ENCODE results near the gene MRPL43.

GRCh38 chr10:100967332-100967731, 20.0 kb downstream of the MRPL43 start:
- TF ChIP-seq CTCF (IDR thresholded peaks at IDR 0.05; ENCODE audit: borderline replicate concordance, extremely low read depth, low read length, poor library complexity, severe bottlenecking) (no peak), EZH2 (IDR thresholded peaks at IDR 0.05; ENCODE audit: borderline replicate concordance, low read depth, low read length, severe bottlenecking) (no peak)
